Smooth muscle cell (in vitro differentiated cells): ENCODE results near the gene PYGL. TPM values are rescaled to one million over a fixed set of nuclear protein-coding genes. Genes with fewer than 3 reads are reported as not detected.

Source experiments
- DNase-seq: peaks from one replicate; lab custom pipeline; 2025; ENCODE audit not compliant: unreplicated experiment; lab: John Stamatoyannopoulos, UW
- H2AFZ ChIP-seq: fragments of 200-600 bp; sonication (generic); 2 replicates; pipeline ENCODE4 v1.6.0; 2016; ENCODE audit warnings: antibody characterized with exemption, low read depth, mild to moderate bottlenecking
- H3F3A ChIP-seq: fragments of 200-600 bp; sonication (generic); 2 replicates; pipeline ENCODE4 v1.6.0; 2017; ENCODE audit warnings: antibody characterized with exemption, low read depth
- H3K27ac ChIP-seq: fragments of 200-600 bp; sonication (generic); 2 replicates; pipeline ENCODE4 v1.5.1; 2016; ENCODE audit warnings: low read depth, mild to moderate bottlenecking
- H3K27me3 ChIP-seq: fragments of 200-600 bp; sonication (generic); 2 replicates; pipeline ENCODE4 v1.6.1; 2016; ENCODE audit warnings: low read depth, mild to moderate bottlenecking
- H3K36me3 ChIP-seq: fragments of 200-600 bp; sonication (generic); 2 replicates; pipeline ENCODE4 v1.5.1; 2016; ENCODE audit warnings: low read depth
- H3K4me1 ChIP-seq: fragments of 200-600 bp; sonication (generic); 2 replicates; pipeline ENCODE4 v1.5.1; 2016; ENCODE audit warnings: low read depth
- H3K4me2 ChIP-seq: fragments of 200-600 bp; sonication (generic); 2 replicates; pipeline ENCODE4 v1.6.0; 2016; ENCODE audit warnings: mild to moderate bottlenecking
- H3K4me3 ChIP-seq: fragments of 200-600 bp; sonication (generic); 2 replicates; pipeline ENCODE4 v1.5.1; 2016; ENCODE audit warnings: mild to moderate bottlenecking
- H3K79me2 ChIP-seq: fragments of 200-600 bp; sonication (generic); 2 replicates; pipeline ENCODE4 v1.6.0; 2016; ENCODE audit warnings: low read depth, mild to moderate bottlenecking
- H3K9ac ChIP-seq: fragments of 200-600 bp; sonication (generic); 2 replicates; pipeline ENCODE4 v1.6.0; 2016; ENCODE audit warnings: low read depth
- H3K9me3 ChIP-seq: fragments of 200-600 bp; sonication (generic); replicated peaks from 2 replicates; pipeline ENCODE4 v1.5.1; 2016; ENCODE audit warnings: low read depth
- H4K20me1 ChIP-seq: fragments of 200-600 bp; sonication (generic); 2 replicates; pipeline ENCODE4 v1.6.0; 2016; ENCODE audit warnings: low read depth
- CTCF ChIP-seq: fragments of 200-600 bp; sonication (generic); IDR thresholded peaks from 2 replicates; pipeline ENCODE4 v1.5.1; 2017; ENCODE audit warnings: borderline replicate concordance, mild to moderate bottlenecking, antibody characterized with exemption; ENCODE audit not compliant: insufficient read depth, poor library complexity, severe bottlenecking
- WGBS: methylation state at CpG from one replicate; pipeline ENCODE4 v1.1.7; 2016; ENCODE audit warnings: low lambda C conversion rate; 5-methylcytosine and 5-hydroxymethylcytosine counted together
- polyA plus RNA-seq: library from polyadenylated mRNA; unstranded; fragments of >200 nt; fragmentation: Nextera tagmentation; extraction: Ambion mirVana; gene quantifications from 2 replicates; pipeline ENCODE4 v1.2.1, GENCODE V29; 2016
- total RNA-seq: library from RNA; depleted of rRNA; stranded (reverse); fragments of >200 nt; gene quantifications from 2 replicates; pipeline ENCODE4 v1.2.3, GENCODE V29; 2014

The PYGL gene
- total and polyA plus RNA-seq, 2 experiments from 2014 or later, result 23.4 to 43.0 TPM

- peaks cover 6% of the 10 kb centered on the region for H3K27me3 ChIP-seq
- H2AFZ ChIP-seq, result no peak overlapping the region
- H3K4me3 ChIP-seq, result no peak overlapping the region
- H3K4me1 ChIP-seq, result no peaks in the 10 kb centered on the region
- TF ChIP-seq CTCF, result no peak
- H3K27ac ChIP-seq, result no peak overlapping the region
- no peaks in the 10 kb centered on the region for H3K9me3 ChIP-seq
- no peaks in the 10 kb centered on the region for H3K79me2 ChIP-seq
- H3F3A ChIP-seq, result no peaks in the 10 kb centered on the region
- no peaks in the 10 kb centered on the region for H3K36me3 ChIP-seq
- H3K4me2 ChIP-seq, result no peak overlapping the region
- no peak for DNase-seq
- WGBS, result 93% methylated on average over 6 of the region's 6 CpGs
- no peak overlapping the region for H3K9ac ChIP-seq
- no peaks in the 10 kb centered on the region for H4K20me1 ChIP-seq
Measured at GRCh38 chr14:50970886-50971781, 26.9 kb upstream of the PYGL start.

GRCh38 chr14:50967790-50968189 lies 23.5 kb upstream of the PYGL start:
- Histone ChIP-seq H3K9ac (no peak overlapping the region), H3K36me3 (no peaks in the 10 kb centered on the region), H2AFZ (peak overlapping the region; percentile 69), H3K4me2 (peak overlapping the region; percentile 17), H3K27ac (no peak overlapping the region), H3K79me2 (no peaks in the 10 kb centered on the region), H3F3A (no peaks in the 10 kb centered on the region), H4K20me1 (no peaks in the 10 kb centered on the region), H3K4me3 (no peak overlapping the region), H3K27me3 (peaks cover 6% of the 10 kb centered on the region), H3K9me3 (no peaks in the 10 kb centered on the region), H3K4me1 (no peaks in the 10 kb centered on the region)
- WGBS, result 52% methylated on average over 2 of the region's 2 CpGs
- no peak for DNase-seq
- TF ChIP-seq CTCF, result no peak

GRCh38 chr14:50967103-50967502 lies 22.8 kb upstream of the PYGL start:
- no peak overlapping the region for H3K4me3 ChIP-seq
- H3K4me2 ChIP-seq, result peak overlapping the region; percentile 17
- no peak overlapping the region for H2AFZ ChIP-seq
- no peak overlapping the region for H3K9ac ChIP-seq
- no peak overlapping the region for H3K27ac ChIP-seq
- H3K79me2 ChIP-seq, result no peaks in the 10 kb centered on the region
- 45% methylated on average over 3 of the region's 3 CpGs for WGBS
- no peak for DNase-seq
- H3K27me3 ChIP-seq, result peaks cover 6% of the 10 kb centered on the region
- no peak for TF ChIP-seq CTCF
- H3F3A ChIP-seq, result peaks cover 3% of the 10 kb centered on the region
- H3K36me3 ChIP-seq, result no peaks in the 10 kb centered on the region
- H3K4me1 ChIP-seq, result no peaks in the 10 kb centered on the region
- H3K9me3 ChIP-seq, result no peaks in the 10 kb centered on the region
- no peaks in the 10 kb centered on the region for H4K20me1 ChIP-seq
